GM21528 (cell line): ENCODE results near the gene C10orf105.

ENCODE experiments used
- ATAC-seq: cut with Tn5 transposase; IDR thresholded peaks from one replicate; pipeline ENCODE4 v1.9.1; 2021; ENCODE audit warnings: mild to moderate bottlenecking, moderate library complexity; ENCODE audit not compliant: unreplicated experiment, low FRiP score

C10orf105 gene

DNA sequence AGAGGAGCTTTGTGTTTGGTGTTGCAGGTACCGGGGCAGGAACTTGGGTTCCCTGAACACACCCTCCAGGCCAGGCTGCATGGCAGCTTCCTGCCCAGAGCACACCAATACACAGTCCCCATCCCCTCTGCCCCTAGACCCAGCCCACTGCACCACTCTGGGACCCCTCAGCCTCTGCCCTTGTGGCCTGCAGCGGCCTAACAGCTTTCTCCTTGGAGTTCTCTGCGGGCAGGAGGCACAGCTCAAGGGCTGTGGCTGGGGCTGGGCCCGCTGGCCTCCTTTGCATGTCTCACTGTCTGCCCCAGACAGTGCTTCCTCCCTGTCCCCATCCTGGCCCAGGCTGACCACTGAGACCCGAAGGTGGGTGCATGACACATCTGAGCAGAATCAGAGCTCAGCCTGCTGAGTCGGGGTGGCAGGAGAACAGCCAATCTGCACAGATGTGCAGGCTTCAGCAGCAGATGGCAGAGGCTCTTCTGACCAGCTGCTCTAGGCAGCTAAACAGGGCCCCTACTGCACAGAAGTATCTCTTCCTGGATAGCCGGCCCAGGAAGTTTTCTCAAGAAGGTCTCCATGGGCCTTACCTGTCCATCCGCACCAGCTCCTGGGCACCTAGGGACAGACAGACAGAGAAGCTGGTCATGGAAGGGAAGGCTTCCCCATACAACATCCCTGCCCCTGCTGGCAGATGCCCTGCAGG is 33.0 kb upstream of the C10orf105 start:
- no peak for ATAC-seq

DNA sequence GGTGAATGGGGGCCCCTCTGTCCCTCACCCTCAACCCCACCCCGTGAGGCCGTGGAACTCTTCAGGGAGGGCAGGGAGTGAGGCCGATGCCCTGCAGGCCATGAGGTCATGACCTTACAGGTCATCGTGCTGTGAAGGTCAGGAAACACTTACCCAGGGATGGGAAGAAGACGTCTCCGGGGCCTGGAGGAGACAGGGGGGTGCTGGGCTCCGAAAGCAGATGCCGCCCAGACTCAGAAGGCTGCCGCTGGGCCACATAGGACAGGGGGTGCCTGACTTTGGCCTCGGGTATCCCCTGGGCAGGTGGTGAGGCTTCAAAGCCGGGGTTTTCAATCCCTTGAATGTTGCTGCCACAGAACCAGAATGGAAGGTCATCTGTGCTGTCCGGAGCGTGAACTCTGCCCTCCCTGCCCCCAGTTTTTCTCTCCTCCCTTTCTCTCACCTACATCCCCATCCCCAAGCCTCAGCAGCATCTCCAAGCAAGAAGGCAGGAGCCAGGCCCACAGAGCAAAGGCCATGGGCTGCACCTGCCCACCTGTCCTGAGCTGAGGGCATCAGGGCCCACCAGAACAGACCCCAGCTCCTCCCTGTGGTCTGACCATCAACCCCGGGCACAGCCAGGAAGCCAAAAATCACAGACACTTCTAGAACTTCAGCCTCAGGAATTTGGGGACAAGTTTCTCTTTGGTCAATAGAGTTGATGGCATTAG is 32.1 kb upstream of the C10orf105 start:
- ATAC-seq: no peak

DNA sequence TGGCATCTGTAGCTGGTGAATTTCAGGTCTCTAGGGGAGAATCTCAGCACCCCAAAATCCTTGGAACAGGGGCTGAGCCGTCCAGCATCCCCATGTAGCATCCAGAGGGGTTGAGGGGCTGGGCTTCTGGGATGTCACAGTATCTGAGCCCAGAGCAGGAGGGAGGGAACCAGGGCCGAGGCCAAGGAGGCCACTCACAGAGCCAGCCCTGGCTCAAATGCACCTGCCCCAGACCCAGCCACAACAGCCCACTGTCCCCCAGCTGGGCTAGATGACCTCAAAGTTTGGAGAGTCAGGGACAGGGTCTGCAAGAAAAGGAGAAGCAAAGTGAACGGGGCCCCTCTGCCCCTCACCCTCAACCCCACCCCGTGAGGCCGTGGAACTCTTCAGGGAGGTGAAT is 31.4 kb upstream of the C10orf105 start:
- ATAC-seq: no peak

DNA sequence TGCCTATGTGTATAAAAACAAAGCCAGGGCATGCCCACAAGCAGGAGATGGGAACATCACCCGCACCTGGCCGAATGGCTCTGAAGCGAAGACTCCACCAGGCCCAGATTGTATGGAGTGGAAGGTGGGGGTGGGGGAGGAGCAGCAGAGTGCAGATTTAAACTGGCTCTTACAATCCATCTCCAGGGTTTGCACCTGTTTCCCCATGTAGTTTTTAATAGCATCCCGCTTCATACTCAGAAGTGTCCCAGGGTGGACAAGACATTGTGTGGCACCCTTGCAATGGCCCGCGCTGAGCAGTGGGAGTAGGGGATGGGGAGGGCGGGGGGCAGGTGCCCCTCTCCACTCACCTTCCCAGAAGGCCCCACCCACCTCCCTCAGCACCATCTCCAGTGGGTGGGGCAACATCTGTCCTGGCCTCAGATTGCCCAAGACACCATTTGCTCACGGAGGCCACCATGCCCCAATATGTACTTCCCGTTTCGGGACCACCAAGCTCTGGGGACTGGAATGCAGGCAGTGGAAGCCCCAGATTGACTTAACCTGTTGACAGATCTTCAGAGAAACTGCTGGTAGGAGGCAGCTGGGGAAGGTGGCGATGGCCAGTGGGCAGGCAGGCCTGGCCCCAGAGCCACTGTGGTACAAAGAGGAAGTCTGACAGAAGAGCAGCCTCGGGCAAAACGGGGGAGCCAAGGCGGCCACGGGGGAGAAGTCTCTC is 30.7 kb upstream of the C10orf105 start:
- ATAC-seq: no peak

DNA sequence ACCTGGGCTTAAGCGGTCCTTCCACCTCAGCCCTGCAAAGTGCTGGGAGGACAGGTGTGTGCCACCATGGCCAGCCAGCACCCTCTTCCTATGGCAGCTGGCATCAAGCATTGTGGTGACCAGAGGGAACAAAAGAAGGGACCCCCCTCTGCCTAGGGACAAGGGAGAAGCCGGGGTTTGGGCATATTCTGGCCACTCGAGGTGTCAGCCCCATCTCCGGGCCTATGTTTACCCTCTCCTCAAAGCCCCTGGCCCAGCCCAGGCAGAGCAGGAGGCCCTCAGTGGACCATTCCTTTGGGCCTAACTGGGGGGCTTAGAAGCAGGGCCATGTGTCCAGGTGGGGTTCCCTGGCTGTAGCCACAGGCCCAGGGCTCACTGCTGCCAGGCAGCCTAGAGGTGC is 29.8 kb upstream of the C10orf105 start:
- no peak for ATAC-seq

DNA sequence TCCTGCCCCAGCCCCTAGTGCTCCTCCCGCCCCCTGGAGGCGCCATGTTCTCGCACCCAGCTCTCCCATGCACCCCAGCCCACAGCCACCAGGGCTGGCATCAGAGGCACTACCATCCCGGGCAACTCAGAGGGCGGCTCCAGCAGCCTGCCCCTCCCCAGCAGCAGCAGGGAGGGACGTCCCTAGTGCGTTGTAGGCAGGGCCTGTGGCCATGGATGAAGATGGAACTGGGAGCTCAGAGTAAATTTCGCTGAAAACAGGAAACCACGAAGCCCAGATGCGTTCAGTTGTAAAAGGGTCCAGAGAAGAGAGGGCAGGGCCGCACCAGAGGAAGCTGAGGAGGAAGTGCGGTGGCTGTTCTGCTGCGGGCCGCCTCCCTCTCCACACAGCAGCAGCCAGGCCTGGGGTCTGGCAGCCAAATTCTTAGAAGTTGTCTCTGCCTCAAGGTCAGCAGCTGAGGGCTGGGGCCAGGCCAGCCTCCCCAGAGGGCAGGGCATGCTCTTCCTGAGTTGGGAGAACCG is 29.2 kb upstream of the C10orf105 start:
- no peak for ATAC-seq

DNA sequence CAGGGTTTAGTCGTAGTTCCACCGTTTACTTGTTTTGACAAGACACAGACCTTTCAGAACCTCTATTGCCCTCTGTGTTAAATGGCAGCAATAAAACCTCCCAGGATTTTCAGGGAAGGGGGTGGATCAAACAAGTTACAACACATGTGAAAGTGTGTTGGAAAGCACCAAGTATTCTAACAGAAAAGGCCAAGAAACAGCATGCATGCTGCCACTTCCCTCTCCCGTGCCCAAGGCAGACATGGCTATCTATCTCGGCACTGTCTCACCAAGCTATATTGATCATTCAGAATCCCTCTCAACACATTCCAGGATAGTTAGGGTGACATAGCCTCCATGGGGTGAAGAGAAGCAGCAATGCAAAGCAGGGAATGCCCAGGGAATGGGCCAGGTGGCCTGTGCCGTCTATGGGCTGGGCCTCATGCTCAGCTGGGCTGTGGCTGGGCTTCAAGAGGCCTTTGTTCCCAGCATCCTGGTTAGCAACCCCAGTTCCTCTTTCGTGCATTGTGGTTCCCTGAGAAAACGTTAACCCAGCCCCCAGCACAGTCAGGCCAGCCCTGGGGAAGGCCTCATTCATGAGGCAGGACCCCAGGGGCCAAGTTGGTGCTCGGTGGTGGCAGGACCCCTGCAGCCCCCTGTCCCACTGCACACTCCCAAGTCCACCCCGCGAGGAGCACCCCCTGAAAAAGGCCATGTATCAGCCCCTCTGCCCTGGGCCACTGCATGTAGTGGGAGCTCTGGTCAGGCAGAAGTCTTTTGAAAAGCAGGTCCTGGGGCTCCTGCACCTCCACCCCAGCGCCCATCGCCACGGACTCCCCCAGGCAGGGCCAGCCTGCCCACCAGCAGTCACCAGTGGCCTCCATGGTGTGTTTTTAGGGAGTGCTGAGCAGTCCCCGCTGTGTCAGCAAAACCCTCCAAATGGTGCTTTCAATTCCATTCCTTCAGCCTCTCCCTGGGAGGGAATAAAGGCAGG is 28.3 kb upstream of the C10orf105 start:
- ATAC-seq: no peak

DNA sequence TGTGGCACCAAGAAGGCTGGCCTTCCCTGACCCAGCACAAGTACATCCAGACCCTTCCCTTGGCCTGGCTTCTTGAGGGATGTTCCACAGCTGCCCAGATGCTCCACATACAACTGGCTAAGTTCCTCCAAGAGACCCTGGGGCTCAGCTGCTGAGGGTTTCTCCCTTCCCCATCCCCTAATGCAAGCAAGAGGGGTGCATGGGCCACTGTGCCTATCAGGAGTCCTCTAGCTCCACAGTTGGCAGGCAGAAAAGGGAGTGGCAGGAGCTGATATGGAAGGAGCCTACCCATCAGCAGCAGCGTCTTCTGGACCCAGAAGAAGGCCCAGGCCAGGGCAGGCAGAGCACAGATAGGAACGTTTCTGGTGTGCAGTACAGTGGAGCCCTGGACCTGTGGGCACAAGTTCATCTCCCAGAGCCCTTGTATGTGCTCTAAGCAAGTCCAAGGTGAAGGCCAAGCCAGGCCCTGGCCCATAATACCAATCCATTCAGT is 27.5 kb upstream of the C10orf105 start:
- ATAC-seq: no peak

DNA sequence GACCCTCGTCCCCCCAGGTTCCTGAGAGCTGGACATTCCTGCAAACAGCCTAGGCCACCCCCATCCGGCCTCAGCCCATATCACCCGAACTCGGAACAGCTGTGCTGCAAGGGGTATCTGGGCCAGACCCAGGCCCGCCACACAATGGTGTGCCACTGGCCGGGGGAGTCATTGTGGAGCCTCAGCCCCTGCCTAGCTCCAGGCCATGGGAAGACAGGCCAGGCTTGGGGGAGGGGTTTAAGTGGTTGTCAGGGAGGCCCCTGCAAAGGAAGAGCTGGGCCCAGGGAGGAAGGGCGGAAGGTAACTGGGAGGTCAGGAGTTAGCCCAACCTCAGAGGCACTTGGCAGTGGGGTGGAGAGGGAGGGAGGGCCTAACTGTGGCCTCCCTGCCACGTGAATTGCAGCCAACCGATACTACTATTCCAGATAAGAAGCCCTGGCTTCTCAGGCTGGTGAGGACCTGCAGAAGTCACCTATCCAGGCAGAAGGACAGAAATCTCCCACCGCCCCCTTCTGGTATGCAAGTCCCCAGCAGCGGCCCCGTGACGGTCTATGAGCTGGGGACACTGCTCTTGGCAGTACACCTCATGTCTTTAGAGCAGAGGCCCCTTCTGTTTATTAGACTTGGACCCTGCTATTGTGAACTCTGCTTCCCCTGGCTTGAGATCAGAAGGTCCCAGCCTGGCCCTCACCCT is 26.9 kb upstream of the C10orf105 start:
- no peak for ATAC-seq

DNA sequence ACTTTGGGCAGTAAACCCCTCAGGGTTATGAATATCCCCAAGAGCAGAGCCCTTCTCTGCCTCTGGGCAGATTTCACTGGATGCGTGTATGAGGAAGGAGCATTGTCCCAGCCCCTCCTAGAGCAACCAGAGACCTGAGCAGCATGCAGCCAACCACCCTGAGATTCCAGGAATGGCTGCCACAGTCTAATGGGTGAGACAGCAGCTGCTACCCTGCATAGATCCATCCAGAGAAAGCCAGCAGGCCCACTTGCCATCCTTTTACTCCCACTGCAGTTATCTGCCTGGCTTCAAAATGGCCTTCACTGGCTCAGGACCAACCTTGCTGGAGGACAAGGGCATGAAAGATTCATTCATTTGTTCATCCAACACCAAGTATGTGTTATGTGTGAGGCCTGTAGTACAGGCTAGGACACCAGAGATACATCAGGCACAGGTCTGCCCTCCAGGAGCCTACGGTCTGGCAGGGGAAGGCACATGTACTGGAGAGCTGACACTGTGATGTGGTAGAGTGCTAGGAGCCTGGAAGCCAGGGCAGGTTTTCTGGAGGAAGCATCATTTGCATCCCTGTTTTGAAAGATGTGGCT is 26.2 kb upstream of the C10orf105 start:
- no peak for ATAC-seq

DNA sequence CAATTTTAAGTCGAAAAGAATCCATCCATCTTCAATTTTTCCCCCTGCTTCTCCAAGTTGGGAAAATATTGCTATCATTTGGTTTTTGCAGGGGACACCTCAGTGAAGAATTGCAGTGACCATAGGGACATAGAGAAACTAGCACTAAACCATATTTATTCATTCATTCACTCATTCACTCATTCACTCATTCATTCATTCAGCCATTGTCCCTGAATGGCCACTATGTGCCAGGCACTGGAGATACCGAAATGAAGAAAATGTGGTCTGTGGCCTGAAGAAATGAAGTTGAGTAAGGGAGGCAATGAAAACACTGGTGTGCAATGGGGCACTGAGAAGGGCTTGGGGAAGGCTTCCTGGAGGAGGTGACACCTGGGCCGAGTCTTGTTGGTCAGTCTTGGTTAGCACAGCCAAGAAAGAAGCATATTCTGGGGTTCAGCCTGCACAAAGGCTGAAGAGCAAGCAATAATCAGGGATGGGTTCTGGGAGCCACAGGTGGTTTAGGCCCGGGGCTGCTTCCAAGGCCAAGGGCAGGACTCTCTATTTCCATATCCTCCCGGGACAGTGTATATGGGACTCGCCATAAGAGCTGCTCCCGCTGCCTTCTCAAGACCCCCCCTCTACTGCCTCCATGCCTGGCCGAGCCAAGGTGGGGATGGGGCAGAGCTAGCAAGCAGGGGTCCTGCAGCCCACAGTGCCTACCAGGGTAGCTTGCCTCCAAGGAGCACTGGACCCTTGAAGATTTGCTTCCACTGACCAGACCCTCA is 25.5 kb upstream of the C10orf105 start:
- no peak for ATAC-seq

DNA sequence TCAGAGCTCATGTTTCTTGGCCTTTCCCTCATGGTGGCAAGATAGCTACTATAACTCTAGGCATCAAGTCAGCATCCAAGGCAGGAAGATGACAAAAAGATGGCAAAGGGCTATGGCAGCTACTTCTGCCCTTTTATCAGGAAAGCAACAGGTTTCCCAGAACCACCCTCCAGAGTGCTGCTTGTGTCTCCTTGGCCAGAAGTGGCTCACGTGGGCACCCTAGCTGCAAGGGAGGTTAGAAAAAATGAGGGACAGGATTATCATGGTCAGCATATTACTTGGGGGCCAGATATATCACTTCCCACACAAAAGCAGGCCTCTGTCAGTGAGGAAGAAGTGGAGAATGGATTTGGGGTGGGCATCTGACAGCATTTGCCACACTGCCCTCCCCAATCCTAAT is 24.3 kb upstream of the C10orf105 start:
- ATAC-seq: no peak

DNA sequence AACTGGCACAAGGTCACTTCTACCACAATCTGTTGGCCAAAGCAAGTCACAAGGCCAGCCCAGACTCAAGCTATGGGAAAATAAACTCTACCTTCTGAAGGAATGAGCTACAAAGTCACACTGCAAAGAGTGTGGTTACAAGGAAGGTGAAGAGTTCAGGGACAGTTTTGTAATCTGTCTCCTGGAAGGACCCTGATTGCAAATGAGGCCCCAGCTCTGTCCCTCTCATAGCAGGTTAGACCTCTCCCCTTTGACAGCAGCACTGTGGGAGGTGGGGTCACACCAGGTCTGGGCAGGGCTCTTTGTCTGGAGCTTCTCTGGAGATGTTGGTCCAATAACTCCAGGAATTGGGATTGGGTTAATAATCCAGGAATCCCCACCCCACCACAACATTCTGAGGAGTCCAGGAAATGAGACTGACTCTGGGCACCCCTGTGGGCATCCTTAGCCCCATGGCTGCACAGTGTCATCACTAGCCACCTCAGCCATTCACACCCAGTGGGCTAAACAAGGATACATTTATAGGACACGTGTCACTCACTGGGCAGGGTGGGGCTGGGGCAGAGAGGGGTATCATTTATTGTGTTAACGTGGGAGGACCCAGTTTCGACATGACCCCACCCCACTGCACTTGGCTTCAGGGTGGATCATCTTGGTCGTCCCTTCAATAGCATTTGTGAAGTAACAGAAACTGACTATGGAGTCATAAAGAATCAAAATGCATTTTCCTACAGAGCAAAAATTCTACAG is 23.7 kb upstream of the C10orf105 start:
- no peak for ATAC-seq

DNA sequence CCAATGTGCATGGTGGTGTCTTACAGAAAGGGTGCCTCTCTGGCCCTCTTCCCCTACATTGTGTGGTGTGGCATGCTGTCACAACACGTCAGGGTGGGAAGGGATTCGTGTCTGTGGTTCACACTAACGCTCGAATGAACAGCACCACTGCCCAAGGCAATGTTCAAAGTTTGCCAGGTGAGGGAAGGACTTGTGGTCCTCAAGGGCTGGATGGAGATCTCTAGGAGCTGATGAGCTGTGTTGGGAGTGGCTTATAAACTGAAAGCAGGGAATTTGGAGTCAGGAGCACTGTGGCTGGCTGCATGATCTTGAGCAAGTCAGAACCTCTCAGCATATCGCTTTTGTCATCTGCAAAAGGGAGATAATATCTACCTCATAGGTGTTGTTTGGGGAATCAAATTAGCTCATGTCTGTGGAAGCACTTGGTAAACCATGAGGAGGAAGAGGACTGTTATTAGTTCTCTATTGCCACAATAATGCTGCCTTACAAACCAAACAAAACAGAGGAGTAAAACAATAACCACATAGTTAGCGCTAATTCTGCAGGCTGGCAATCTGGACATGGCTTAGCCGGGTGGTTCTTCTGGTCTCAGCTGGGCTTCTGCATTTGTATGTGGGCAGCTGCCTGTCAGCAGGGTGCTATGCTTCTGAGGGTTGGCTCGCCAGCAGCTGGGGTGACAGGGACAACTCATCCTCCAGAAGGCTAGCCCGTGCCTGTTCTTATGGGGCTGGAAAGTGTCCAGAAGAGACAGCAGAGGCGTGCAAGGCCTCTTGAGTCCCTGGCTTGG is 22.9 kb upstream of the C10orf105 start:
- ATAC-seq: no peak

DNA sequence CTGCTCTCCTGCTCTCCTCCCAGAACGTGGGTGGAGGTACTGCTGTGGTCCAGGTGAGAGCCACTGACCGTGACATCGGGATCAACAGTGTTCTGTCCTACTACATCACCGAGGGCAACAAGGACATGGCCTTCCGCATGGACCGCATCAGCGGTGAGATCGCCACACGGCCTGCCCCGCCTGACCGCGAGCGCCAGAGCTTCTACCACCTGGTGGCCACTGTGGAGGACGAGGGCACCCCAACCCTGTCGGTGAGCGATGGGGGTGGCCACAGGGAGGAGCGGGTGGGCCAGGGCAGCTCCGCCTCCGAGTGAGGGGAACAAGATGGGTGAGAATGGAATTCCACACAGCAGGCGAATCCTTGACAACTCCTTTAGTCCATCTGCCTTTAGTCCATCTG is 22.1 kb upstream of the C10orf105 start:
- no peak for ATAC-seq

DNA sequence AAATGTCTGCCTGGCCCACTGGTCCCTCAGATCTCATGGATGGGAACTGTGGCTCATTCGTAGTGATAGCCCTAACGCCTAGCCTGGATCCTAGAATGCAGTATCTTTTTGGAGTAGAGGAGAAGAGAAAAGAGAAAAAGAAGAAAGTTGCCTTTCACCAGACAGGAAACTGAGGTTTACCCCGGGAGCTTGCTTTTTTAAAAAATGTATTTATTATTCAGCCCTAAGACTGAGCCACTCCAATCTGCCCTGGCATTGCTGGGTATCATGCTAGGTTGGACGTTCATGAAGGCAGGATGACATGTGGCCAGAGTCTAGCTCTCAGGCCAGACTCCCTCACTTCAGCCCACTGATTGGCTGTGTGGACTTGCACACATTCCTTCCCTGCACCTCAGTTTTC is 21.5 kb upstream of the C10orf105 start:
- ATAC-seq: no peak

DNA sequence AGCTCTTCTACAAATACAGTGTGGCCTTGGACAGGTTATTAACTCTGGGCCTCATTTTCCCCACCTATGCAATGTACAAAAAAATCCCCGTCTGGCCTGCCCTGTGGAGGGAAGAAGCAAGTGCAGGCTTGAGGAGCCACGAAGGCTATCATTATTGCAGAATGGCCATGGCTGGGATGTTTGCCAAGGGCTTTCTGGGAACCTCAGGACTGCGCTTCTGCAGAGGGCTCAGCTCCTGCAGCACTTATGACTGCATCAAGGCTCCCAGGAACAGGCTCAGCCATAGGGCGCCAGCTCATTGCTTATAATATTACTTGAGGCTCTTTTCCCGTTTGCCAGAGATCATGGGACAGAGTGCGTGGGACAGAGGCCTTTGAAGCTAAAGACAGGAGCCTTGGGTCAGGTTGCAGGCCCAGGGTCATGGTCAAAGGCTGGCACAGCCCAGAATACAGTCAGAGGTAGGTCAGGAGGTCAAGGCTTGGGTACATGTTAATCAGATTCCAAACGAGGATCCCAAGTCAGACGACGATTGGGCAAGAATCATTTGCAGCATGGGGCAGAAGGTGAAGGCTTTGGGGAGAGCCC is 20.6 kb upstream of the C10orf105 start:
- no peak for ATAC-seq
